ENCODE results near the gene C1orf21. TPM values are rescaled to one million over a fixed set of nuclear protein-coding genes. Genes with fewer than 3 reads are reported as not detected.

Gene C1orf21
- polyA plus RNA-seq, 3 donors = 0.23 to 1.1 (median 0.28) TPM

- H3K27me3 Mint-ChIP-seq (ENCODE audit: low read depth in 3 of 3) = peaks cover 0 to 1% (median 0%) of the 10 kb centered on the region in 3 donors
- no peak overlapping the region for H3K4me3 Mint-ChIP-seq
- Histone ChIP-seq H3K4me1 (ENCODE audit: control insufficient read depth in 1 of 2, insufficient read depth in 2 of 2, low read length in 2 of 2) (no peaks in the 10 kb centered on the region), H3K79me2 (ENCODE audit: insufficient read depth, low read length) (no peaks in the 10 kb centered on the region), H3K27me3 (ENCODE audit: control insufficient read depth in 2 of 2, insufficient read depth in 2 of 2, low read length in 2 of 2) (no peaks in the 10 kb centered on the region), H4K20me1 (ENCODE audit: insufficient read depth, low read length) (no peaks in the 10 kb centered on the region), H3K4me2 (replicated peaks; ENCODE audit: extremely low read depth, low read length, poor library complexity, severe bottlenecking) (no peak overlapping the region), H2AFZ (ENCODE audit: insufficient read depth, low read depth, low read length, poor library complexity, severe bottlenecking) (no peak overlapping the region), H3K9ac (ENCODE audit: insufficient read depth, low read length, poor library complexity, severe bottlenecking) (no peak overlapping the region), H3K4me3 (replicated peaks in 1 of 3; ENCODE audit: low read depth in 2 of 3, low read length in 3 of 3) (no peak overlapping the region), H3K36me3 (replicated peaks in 1 of 2; ENCODE audit: control insufficient read depth in 1 of 2, insufficient read depth in 2 of 2, low read length in 2 of 2) (no peaks in the 10 kb centered on the region), H3K9me3 (replicated peaks in 1 of 2; ENCODE audit: control insufficient read depth in 1 of 2, insufficient read depth in 1 of 2, low read length in 2 of 2) (no peaks in the 10 kb centered on the region), H3K27ac (ENCODE audit: low read depth in 1 of 2, low read length in 2 of 2) (no peak overlapping the region)
- no peak for TF ChIP-seq CTCF (IDR thresholded peaks at IDR 0.05)
- H3K36me3 Mint-ChIP-seq = no peaks in the 10 kb centered on the region
- no peak for DNase-seq
- WGBS (ENCODE audit: insufficient coverage) = no CpG with 5 or more reads among the region's 1 CpG
- H3K27ac Mint-ChIP-seq = peak overlapping the region in 1 of 7 donors; percentile 66
- intact Hi-C loops (cut with micrococcal nuclease) = no loop called here
- peaks cover 0 to 5% (median 3%) of the 10 kb centered on the region in 7 donors for H3K9me3 Mint-ChIP-seq
- H3K4me1 Mint-ChIP-seq = peaks cover 14% of the 10 kb centered on the region
Observed at GRCh38 chr1:184362876-184363275, 24.0 kb upstream of the C1orf21 start.

GRCh38 chr1:184365699-184366098 lies 21.1 kb upstream of the C1orf21 start:
- Mint-ChIP-seq H3K27me3 (ENCODE audit: low read depth in 3 of 3) (peaks cover 0 to 2% (median 0%) of the 10 kb centered on the region in 3 donors), H3K9me3 (peaks cover 0 to 5% (median 3%) of the 10 kb centered on the region in 7 donors), H3K27ac (no peak overlapping the region), H3K4me1 (peaks cover 13% of the 10 kb centered on the region), H3K36me3 (no peaks in the 10 kb centered on the region), H3K4me3 (no peak overlapping the region)
- Histone ChIP-seq H3K27ac (ENCODE audit: low read depth in 1 of 2, low read length in 2 of 2) (no peak overlapping the region), H3K4me1 (ENCODE audit: control insufficient read depth in 1 of 2, insufficient read depth in 2 of 2, low read length in 2 of 2) (no peaks in the 10 kb centered on the region), H3K9ac (ENCODE audit: insufficient read depth, low read length, poor library complexity, severe bottlenecking) (no peak overlapping the region), H3K4me2 (replicated peaks; ENCODE audit: extremely low read depth, low read length, poor library complexity, severe bottlenecking) (no peak overlapping the region), H3K36me3 (replicated peaks in 1 of 2; ENCODE audit: control insufficient read depth in 1 of 2, insufficient read depth in 2 of 2, low read length in 2 of 2) (no peaks in the 10 kb centered on the region), H3K27me3 (ENCODE audit: control insufficient read depth in 2 of 2, insufficient read depth in 2 of 2, low read length in 2 of 2) (no peaks in the 10 kb centered on the region), H4K20me1 (ENCODE audit: insufficient read depth, low read length) (no peaks in the 10 kb centered on the region), H2AFZ (ENCODE audit: insufficient read depth, low read depth, low read length, poor library complexity, severe bottlenecking) (no peak overlapping the region), H3K79me2 (ENCODE audit: insufficient read depth, low read length) (no peaks in the 10 kb centered on the region), H3K4me3 (replicated peaks in 1 of 3; ENCODE audit: low read depth in 2 of 3, low read length in 3 of 3) (no peak overlapping the region), H3K9me3 (replicated peaks in 1 of 2; ENCODE audit: control insufficient read depth in 1 of 2, insufficient read depth in 1 of 2, low read length in 2 of 2) (no peaks in the 10 kb centered on the region)
- TF ChIP-seq CTCF (IDR thresholded peaks at IDR 0.05) = no peak
- no CpG with 5 or more reads among the region's 2 CpGs for WGBS (ENCODE audit: insufficient coverage)
- intact Hi-C loops (cut with micrococcal nuclease) = no loop called here
- no peak for DNase-seq
